HCT116 (cell line): ENCODE data around the gene KRTAP10-8. TPM values are rescaled to one million over a fixed set of nuclear protein-coding genes. Genes with fewer than 3 reads are reported as not detected.

Source experiments
- ATAC-seq: fragments of 200-7000 bp; cut with Tn5 transposase; 2 replicates; pipeline ENCODE4 v1.9.1; 2020; ENCODE audit warnings: mild to moderate bottlenecking, moderate library complexity
- BruUV-seq: library from RNA; stranded (reverse); fragments of 400-500 nt; replicated peaks from 2 replicates; lab custom pipeline; 2021; lab: Mats Ljungman, UMichigan
- CTCF ChIA-PET: fragments of 300-600 bp; sonication (Branson Sonifier 250); formaldehyde crosslinking; loops from one replicate; lab custom pipeline; 2021; ENCODE audit warnings: antibody characterized with exemption; lab: Charles Lee
- POLR2A ChIA-PET: fragments of 300-600, 350-600 bp; sonication (Branson Sonifier 250); formaldehyde crosslinking; loops from one replicate; lab custom pipeline; 2021; ENCODE audit warnings: antibody characterized with exemption; lab: Charles Lee
- RAD21 ChIA-PET, 2 experiments: fragments of 300-600 bp; sonication (Branson Sonifier 250); formaldehyde crosslinking; loops; one replicate each; lab custom pipeline; 2023; ENCODE audit warnings: low total read pairs in 2 of 2; ENCODE audit not compliant: uncharacterized antibody in 2 of 2, unreplicated experiment in 2 of 2, low non-redundant PET in 1 of 2; lab: Charles Lee
- DNase-seq: peaks from one replicate; pipeline ENCODE4 v3.0.0-alpha.2; 2010; ENCODE audit warnings: low read depth, low spot score
- H2AFZ ChIP-seq: fragments of 200-600 bp; shearing (Covaris generic), sonication (generic); 2 replicates; pipeline ENCODE4 v1.6.1; 2017; ENCODE audit warnings: low read depth, mixed run types, mixed read lengths, antibody characterized with exemption, low read length; ENCODE audit not compliant: poor library complexity, severe bottlenecking
- H3K27ac ChIP-seq: 2 replicates; pipeline ENCODE4 v1.5.1; 2012; ENCODE audit warnings: low read depth, low read length
- H3K27me3 ChIP-seq: fragments of 200-600 bp; sonication (generic); 2 replicates; pipeline ENCODE4 v1.6.1; 2016; ENCODE audit warnings: mixed run types, low read length, mixed read lengths; ENCODE audit not compliant: insufficient read depth
- H3K36me3 ChIP-seq, 2 experiments: fragments of 200-500 bp in 1 of 2; fragments of 200-600 bp in 1 of 2; sonication (Bioruptor generic) in 1 of 2; sonication (generic) in 1 of 2; 2 replicates each; pipeline versions ENCODE4 v1.5.1 to v1.6.1; 2014 to 2016; ENCODE audit warnings: low read length in 2 of 2, inconsistent platforms in 1 of 2, mixed read lengths in 1 of 2, mixed run types in 1 of 2; ENCODE audit not compliant: insufficient read depth in 2 of 2, control insufficient read depth in 1 of 2
- H3K4me1 ChIP-seq, 2 experiments: fragments of 200-600 bp in 1 of 2; sonication (generic) in 1 of 2; 2 replicates each; pipeline versions ENCODE4 v1.5.1 to v1.6.1; 2012 to 2017; ENCODE audit warnings: low read length in 2 of 2, inconsistent platforms in 1 of 2, mild to moderate bottlenecking in 1 of 2, mixed read lengths in 1 of 2, mixed run types in 1 of 2, moderate library complexity in 1 of 2; ENCODE audit not compliant: insufficient read depth in 2 of 2, control insufficient read depth in 1 of 2
- H3K4me2 ChIP-seq: fragments of 200-600 bp; sonication (generic); 2 replicates; pipeline ENCODE4 v1.6.1; 2017; ENCODE audit warnings: mixed run types, low read length, mixed read lengths
- H3K4me3 ChIP-seq, 2 experiments: fragments of 200-600 bp in 1 of 2; sonication (generic) in 1 of 2; replicated peaks in 1 of 2; 2 replicates each; pipeline ENCODE4 v1.5.1; 2011 to 2016; ENCODE audit warnings: low read length in 2 of 2, control low read depth in 1 of 2, low read depth in 1 of 2, mild to moderate bottlenecking in 1 of 2, mixed read lengths in 1 of 2, mixed run types in 1 of 2
- H3K79me2 ChIP-seq: fragments of 200-600 bp; sonication (generic); 2 replicates; pipeline ENCODE4 v1.6.1; 2017; ENCODE audit warnings: mild to moderate bottlenecking, mixed run types, low read length, moderate library complexity, mixed read lengths; ENCODE audit not compliant: insufficient read depth
- H3K9ac ChIP-seq: fragments of 200-600 bp; sonication (generic); 2 replicates; pipeline ENCODE4 v1.6.1; 2016; ENCODE audit warnings: low read length, mixed read lengths
- H3K9me2 ChIP-seq: fragments of 200-600 bp; sonication (generic), shearing (Covaris generic); 2 replicates; pipeline ENCODE4 v1.6.1; 2017; ENCODE audit warnings: mixed run types, mild to moderate bottlenecking, moderate library complexity; ENCODE audit not compliant: insufficient read depth
- H3K9me3 ChIP-seq, 2 experiments: fragments of 200-500 bp in 1 of 2; fragments of 200-600 bp in 1 of 2; sonication (Bioruptor generic) in 1 of 2; sonication (generic) in 1 of 2; 2 replicates each; pipeline ENCODE4 v1.6.1; 2014 to 2017; ENCODE audit warnings: low read length in 2 of 2, mixed read lengths in 2 of 2, inconsistent platforms in 1 of 2, low read depth in 1 of 2, mild to moderate bottlenecking in 1 of 2, mixed run types in 1 of 2, moderate library complexity in 1 of 2; ENCODE audit not compliant: control insufficient read depth in 1 of 2, insufficient read depth in 1 of 2
- H4K20me1 ChIP-seq: fragments of 200-600 bp; sonication (generic), shearing (Covaris generic); 2 replicates; pipeline ENCODE4 v1.6.1; 2017; ENCODE audit warnings: mixed run types, mild to moderate bottlenecking, moderate library complexity; ENCODE audit not compliant: insufficient read depth
- CTCF ChIP-seq, 3 experiments: fragments of 200-600 bp in 1 of 3; sonication (generic) in 1 of 3; IDR thresholded peaks in 2 of 3; conservative IDR thresholded peaks in 1 of 3; 2 replicates each; pipeline ENCODE4 v1.5.1; 2012 to 2017; ENCODE audit warnings: low read depth in 2 of 3, low read length in 2 of 3, antibody characterized with exemption in 1 of 3, borderline replicate concordance in 1 of 3, control low read depth in 1 of 3, mild to moderate bottlenecking in 1 of 3, mixed read lengths in 1 of 3, mixed run types in 1 of 3, moderate library complexity in 1 of 3; ENCODE audit not compliant: insufficient read depth in 1 of 3
- EGR1 ChIP-seq: IDR thresholded peaks from 2 replicates; pipeline ENCODE4 v1.6.1; 2012; ENCODE audit warnings: low read depth
- EZH2 ChIP-seq: fragments of 200-600 bp; sonication (generic); IDR thresholded peaks from 2 replicates; pipeline ENCODE4 v1.6.1; 2017; ENCODE audit warnings: antibody characterized with exemption, mixed run types
- EZH2phosphoT487 ChIP-seq: fragments of 200-600 bp; IDR thresholded peaks from 2 replicates; pipeline ENCODE4 v1.6.1; 2018; ENCODE audit warnings: antibody characterized with exemption, borderline replicate concordance
- JUND ChIP-seq: IDR thresholded peaks from 2 replicates; pipeline ENCODE4 v1.6.1; 2012
- POLR2A ChIP-seq: IDR thresholded peaks from 2 replicates; pipeline ENCODE4 v1.7.0; 2011; ENCODE audit warnings: borderline replicate concordance; ENCODE audit not compliant: insufficient read depth, insufficient read length; ENCODE audit errors: extremely low read depth
- RAD21 ChIP-seq: IDR thresholded peaks from 2 replicates; pipeline ENCODE4 v1.6.1; 2012; ENCODE audit warnings: low read depth, mild to moderate bottlenecking
- SIN3A ChIP-seq: IDR thresholded peaks from 2 replicates; pipeline ENCODE4 v1.6.1; 2012; ENCODE audit warnings: low read depth
- YY1 ChIP-seq: IDR thresholded peaks from 2 replicates; pipeline ENCODE4 v1.6.1; 2011; ENCODE audit warnings: low read length, low read depth, moderate library complexity, mild to moderate bottlenecking; ENCODE audit not compliant: insufficient replicate concordance; ENCODE audit errors: extremely low read depth
- intact Hi-C: fragments of 100-400 bp; cut with micrococcal nuclease; formaldehyde crosslinking; loops from 2 replicates; pipeline ENCODE4 v1.10.0; 2022
- total RNA-seq: library from RNA; stranded (reverse); gene quantifications from one replicate; pipeline ENCODE4 v1.2.1, GENCODE V29; 2021; ENCODE audit not compliant: unreplicated experiment
- TF ChIP-seq, protein P1 (sequence below): IDR thresholded peaks from 2 replicates; pipeline ENCODE4 v1.6.1; 2012
- TF ChIP-seq, protein P2 (sequence below): IDR thresholded peaks from 2 replicates; pipeline ENCODE4 v1.6.1; 2012; ENCODE audit warnings: low read depth
- TF ChIP-seq, protein P3 (sequence below): IDR thresholded peaks from 2 replicates; pipeline ENCODE4 v1.6.1; 2011; ENCODE audit warnings: mild to moderate bottlenecking, low read length, moderate library complexity; ENCODE audit not compliant: insufficient replicate concordance; ENCODE audit errors: extremely low read depth

The KRTAP10-8 gene
- total RNA-seq, 1 experiment from 2014 or later = not detected

DNA sequence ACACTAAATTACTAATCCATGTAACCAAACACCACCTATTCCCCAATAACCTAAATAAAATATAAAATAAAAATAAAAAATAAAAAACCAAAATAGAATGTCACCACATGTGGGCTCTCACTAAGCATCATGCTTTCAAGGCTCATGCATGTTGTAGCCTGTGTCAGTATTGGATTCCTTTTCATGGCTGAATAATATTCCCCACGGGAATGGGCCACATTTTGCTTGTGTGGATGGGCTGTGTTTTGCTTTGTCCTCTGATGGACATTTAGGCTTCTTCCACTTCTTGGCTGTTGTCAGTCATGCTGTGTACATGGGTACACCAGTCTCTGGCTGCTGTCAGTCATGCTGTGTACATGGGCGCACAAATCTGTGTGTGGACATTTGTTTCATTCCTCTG lies 22.8 kb upstream of the KRTAP10-8 start:
- TF ChIP-seq RAD21 (no peak), POLR2A (no peak), CTCF (IDR thresholded peaks at IDR 0.05 in 2 of 3, conservative IDR thresholded peaks at IDR 0.05 in 1 of 3; ENCODE audit: borderline replicate concordance in 1 of 3, insufficient read depth in 1 of 3, low read depth in 2 of 3, low read length in 2 of 3) (no peak)
- Histone ChIP-seq H3K9me2 (no peaks in the 10 kb centered on the region), H3K4me3 (no peak overlapping the region), H4K20me1 (no peaks in the 10 kb centered on the region), H2AFZ (no peak overlapping the region), H3K79me2 (no peaks in the 10 kb centered on the region), H3K4me2 (no peak overlapping the region), H3K27ac (no peak overlapping the region), H3K36me3 (no peaks in the 10 kb centered on the region), H3K9ac (no peak overlapping the region), H3K9me3 (no peaks in the 10 kb centered on the region), H3K4me1 (no peaks in the 10 kb centered on the region), H3K27me3 (peaks cover 23% of the 10 kb centered on the region)
- ChIA-PET CTCF (no interaction called here), RAD21 (no interaction called here), POLR2A (no interaction called here)
- ATAC-seq (no peak), DNase-seq (no peak)
- intact Hi-C loops = no loop called here
- BruUV-seq = no TSS peak

DNA sequence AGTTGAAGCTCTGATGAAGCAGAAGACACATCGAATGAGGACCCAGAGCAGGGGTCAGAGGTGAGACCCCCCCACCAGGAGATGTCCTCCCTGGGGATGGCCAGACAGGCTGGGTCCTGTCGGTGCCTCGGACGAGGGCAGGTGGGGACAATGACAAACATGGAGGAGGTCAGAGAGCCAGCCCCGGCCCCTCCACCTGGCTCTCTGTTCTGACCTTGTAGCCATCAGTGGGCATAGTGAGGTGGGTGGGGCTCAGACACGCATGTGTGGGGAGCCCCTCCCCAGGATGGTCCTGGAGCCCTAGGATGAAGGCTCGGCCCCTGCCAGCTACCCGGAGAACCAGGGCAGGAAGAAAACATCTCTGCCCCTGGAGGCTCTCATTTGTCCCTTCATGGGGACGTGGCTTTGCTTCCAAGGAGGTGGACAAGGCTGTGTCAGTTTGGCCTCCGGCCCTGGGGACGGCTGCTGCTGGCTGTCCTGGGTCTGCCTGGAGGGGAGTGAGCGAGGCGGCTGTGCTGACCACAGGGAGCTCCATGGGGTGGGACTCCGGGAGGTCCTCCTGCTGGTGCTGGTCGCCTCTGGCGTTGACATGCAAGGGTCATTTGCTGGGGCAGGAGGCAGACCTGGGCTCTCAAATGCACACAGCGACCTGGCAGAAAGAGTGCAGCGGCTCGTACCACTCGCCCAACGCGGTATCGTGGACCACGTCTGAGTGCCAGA lies 22.1 kb upstream of the KRTAP10-8 start:
- ChIA-PET POLR2A (no interaction called here), CTCF (no interaction called here), RAD21 (no interaction called here)
- no peaks in the 10 kb centered on the region for H3K9me2 ChIP-seq
- no peak overlapping the region for H3K4me2 ChIP-seq
- H3K36me3 ChIP-seq = no peaks in the 10 kb centered on the region
- DNase-seq = no peak
- H4K20me1 ChIP-seq = no peaks in the 10 kb centered on the region
- intact Hi-C loops = no loop called here
- no peaks in the 10 kb centered on the region for H3K79me2 ChIP-seq
- H3K27me3 ChIP-seq = peaks cover 16% of the 10 kb centered on the region
- no peaks in the 10 kb centered on the region for H3K9me3 ChIP-seq
- no peak overlapping the region for H2AFZ ChIP-seq
- BruUV-seq = no TSS peak
- H3K27ac ChIP-seq = no peak overlapping the region
- H3K4me3 ChIP-seq = no peak overlapping the region
- no peak overlapping the region for H3K9ac ChIP-seq
- H3K4me1 ChIP-seq = no peaks in the 10 kb centered on the region
- no peak for ATAC-seq
- TF ChIP-seq EZH2phosphoT487 (no peak), SIN3A (no peak), YY1 (no peak), EGR1 (no peak), JUND (no peak), EZH2 (no peak)
- TF ChIP-seq, protein P1, sequence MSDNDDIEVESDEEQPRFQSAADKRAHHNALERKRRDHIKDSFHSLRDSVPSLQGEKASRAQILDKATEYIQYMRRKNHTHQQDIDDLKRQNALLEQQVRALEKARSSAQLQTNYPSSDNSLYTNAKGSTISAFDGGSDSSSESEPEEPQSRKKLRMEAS = no peak
- TF ChIP-seq, protein P2, sequence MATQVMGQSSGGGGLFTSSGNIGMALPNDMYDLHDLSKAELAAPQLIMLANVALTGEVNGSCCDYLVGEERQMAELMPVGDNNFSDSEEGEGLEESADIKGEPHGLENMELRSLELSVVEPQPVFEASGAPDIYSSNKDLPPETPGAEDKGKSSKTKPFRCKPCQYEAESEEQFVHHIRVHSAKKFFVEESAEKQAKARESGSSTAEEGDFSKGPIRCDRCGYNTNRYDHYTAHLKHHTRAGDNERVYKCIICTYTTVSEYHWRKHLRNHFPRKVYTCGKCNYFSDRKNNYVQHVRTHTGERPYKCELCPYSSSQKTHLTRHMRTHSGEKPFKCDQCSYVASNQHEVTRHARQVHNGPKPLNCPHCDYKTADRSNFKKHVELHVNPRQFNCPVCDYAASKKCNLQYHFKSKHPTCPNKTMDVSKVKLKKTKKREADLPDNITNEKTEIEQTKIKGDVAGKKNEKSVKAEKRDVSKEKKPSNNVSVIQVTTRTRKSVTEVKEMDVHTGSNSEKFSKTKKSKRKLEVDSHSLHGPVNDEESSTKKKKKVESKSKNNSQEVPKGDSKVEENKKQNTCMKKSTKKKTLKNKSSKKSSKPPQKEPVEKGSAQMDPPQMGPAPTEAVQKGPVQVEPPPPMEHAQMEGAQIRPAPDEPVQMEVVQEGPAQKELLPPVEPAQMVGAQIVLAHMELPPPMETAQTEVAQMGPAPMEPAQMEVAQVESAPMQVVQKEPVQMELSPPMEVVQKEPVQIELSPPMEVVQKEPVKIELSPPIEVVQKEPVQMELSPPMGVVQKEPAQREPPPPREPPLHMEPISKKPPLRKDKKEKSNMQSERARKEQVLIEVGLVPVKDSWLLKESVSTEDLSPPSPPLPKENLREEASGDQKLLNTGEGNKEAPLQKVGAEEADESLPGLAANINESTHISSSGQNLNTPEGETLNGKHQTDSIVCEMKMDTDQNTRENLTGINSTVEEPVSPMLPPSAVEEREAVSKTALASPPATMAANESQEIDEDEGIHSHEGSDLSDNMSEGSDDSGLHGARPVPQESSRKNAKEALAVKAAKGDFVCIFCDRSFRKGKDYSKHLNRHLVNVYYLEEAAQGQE = no peak
- TF ChIP-seq, protein P3, sequence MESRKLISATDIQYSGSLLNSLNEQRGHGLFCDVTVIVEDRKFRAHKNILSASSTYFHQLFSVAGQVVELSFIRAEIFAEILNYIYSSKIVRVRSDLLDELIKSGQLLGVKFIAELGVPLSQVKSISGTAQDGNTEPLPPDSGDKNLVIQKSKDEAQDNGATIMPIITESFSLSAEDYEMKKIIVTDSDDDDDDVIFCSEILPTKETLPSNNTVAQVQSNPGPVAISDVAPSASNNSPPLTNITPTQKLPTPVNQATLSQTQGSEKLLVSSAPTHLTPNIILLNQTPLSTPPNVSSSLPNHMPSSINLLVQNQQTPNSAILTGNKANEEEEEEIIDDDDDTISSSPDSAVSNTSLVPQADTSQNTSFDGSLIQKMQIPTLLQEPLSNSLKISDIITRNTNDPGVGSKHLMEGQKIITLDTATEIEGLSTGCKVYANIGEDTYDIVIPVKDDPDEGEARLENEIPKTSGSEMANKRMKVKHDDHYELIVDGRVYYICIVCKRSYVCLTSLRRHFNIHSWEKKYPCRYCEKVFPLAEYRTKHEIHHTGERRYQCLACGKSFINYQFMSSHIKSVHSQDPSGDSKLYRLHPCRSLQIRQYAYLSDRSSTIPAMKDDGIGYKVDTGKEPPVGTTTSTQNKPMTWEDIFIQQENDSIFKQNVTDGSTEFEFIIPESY = no peak
